NCI-H1417 (cell line): ENCODE data around the gene ZFYVE19.

Source experiments
- DNase-seq, 3 experiments: peaks; one replicate each; lab custom pipeline; 2025; lab: John Stamatoyannopoulos, UW

Gene ZFYVE19

DNA sequence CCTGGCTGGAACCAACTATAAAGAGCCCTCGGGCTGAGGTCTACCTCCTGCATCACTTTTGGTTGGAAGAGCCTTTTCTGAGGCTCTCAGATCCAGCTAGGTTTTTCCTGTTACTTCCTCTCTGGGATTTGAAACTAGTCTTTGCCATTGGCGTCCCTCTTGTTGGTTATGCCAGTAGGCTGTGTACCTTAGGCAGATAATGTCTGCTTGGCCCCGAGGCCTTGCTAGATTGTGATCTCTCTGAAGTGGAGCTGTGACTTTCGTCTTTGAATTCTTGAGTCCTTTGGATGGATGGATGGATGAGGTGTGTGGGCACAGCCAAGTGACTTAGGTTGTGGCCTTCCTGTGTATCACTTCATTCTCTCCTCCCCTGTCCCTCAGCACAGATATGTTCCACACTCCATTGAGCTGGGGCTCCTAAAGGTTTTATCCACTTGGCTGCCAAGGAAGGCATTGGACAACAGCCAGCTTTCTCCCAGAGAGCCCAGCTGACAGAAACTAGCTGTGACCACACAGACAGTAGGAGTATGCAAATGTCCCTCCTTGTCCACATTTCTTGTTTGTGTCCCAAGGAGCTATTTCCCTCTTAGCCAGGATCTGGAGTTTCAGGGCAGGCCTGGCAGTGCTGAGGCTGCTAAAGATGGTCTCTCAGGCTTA lies 8.3 kb downstream of the ZFYVE19 start:
- peak in 1 of 3 experiments; percentile 9 for DNase-seq

DNA sequence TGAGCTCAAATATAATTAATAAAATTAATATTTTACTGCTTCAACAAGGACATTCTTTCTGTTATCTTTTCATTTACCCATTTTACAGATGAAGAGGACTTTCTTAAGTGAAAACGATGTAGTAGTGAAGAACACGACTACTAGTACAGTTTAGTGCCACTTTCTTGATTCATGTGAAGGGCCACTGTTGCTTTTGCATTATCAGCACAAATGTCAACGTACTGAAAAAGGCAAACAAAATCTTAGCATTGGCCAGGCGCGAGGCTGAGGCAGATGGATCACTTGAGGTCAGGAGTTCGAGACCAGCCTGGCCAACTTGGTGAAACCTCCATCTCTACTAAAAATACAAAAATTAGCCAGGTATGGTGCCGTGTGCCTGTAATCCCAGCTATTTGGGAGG lies 12.2 kb downstream of the ZFYVE19 start:
- DNase-seq = no peak

DNA sequence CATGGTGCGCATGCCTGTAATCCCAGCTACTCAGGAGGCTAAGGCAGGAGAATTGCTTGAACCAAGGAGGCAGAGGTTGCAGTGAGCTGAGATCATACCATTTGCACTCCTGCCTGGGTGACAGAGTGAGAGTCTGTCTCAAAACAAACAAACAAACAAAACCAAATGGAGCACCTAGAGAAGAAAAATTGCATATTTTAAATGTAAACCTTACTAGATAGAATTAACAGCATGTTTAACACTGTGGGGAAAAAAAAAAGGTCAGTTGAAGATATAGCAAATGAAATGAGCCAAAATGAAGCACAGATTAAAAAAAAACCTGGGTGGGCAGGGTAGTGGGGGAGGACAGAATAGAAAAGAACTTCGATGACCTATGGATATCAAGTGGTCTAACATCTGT lies 14.3 kb downstream of the ZFYVE19 start:
- DNase-seq = no peak

GRCh38 chr15:40823572-40824343 lies 16.9 kb downstream of the ZFYVE19 start:
- peak in 2 of 3 experiments; percentile 4 to 39 for DNase-seq

DNA sequence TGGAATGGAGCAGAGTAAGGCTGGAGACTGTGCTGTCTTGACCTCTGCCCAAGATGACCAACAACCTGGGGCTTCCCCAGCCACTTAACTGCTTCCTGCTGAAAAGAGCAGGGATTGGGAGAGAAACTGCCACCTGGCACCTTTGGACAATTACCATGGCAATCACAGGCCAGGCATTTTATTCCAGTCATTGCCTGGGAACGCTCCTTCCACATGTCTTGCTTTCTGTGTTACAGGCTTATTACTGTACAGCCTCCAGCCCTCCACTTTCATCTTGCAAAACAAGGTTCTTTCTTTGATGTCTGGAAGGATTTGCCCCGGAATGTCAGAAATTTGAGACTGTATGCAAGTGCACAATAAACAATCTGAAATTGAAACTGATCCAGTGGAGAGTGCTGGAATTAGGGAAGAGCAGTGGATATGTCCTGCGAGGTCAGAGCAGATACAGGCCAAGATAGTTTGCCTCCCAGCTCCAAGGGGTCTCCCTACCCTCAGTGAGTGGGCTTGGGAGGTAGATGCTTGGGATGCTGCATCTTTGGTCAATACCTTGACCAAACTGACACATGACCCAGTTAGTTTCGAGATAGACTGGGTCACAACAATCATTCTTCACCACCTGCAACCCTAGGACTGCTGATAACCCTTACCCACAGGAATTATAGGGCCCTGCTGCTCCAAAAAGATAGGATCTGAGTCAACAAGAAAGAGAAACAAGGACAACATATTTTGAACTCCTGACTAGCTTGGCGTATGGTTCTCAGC lies 19.0 kb downstream of the ZFYVE19 start:
- peak in 1 of 3 experiments; percentile 3 for DNase-seq

- DNase-seq = no peak
Observed at GRCh38 chr15:40826423-40827075, 19.7 kb downstream of the ZFYVE19 start.

- DNase-seq = no peak
Observed at GRCh38 chr15:40828447-40829036, 21.7 kb downstream of the ZFYVE19 start, which contains the start of gene PPP1R14D. PPP1R14D (minus strand) TSS chr15:40828708; CDS start chr15:40828641, 67 bp downstream.

DNA sequence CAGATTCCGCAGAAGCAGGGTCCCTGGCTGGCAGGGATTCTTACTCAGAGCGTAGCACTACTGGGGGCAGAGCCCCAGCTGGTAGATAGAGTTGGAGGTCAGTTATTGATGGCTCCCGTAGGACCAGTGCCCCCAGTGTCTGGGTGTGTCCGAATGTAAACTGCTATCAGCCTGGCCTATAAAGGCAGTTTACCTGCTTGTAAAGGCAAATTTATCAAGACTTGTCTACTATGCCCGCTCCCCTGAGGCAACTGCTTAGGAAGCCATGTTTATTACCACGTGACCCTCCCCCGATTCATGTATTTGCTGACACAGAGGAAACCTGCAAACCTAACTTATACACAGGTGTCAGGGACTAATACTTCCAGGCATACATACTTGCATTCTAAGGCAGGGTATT lies 22.2 kb downstream of the ZFYVE19 start:
- DNase-seq = peak in 2 of 3 experiments; percentile 6 to 10

- peak; percentile 68 to 94 (median 86) for DNase-seq
Observed at GRCh38 chr15:40830884-40831283, 24.0 kb downstream of the ZFYVE19 start.

DNA sequence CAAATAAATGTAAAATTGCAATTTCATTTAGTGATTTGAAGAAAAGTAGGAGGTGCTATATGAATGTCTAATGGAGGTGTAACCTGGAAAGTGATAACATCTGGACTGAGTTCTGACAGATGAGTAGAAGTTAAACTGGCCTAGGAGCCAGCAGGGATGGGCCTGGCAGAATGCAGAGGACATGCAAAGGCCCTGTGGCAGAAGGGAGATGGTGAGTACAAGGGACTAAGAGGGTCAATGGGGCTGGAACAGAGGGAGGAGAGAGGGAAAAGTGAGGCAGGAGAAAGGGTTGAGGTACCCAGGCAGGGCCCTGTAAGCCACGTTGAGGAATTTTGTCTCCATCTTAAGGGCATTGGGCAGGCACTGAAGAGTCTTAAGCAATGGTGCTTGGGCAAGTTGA lies 25.0 kb downstream of the ZFYVE19 start:
- no peak for DNase-seq

DNA sequence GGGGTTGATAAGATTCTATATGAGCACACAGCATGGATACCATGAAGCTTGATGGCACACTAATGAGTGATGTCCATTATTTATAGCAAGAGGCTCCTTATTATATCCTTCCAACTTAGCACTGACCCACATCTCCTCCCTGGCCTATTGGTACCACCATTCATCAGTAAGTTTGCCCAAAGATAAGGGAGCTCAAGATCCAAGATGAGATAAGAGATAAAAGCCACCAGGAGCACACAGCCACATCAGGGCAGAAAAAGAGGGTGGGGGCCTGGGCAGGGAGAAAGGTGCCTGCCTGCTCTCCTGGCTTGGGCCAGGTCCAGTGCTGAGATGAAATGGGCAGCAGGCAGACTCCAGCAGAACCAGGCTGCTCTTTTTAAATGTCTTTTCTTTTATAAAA lies 26.0 kb downstream of the ZFYVE19 start:
- DNase-seq = no peak

GRCh38 chr15:40836020-40836419 lies 29.1 kb downstream of the ZFYVE19 start:
- no peak for DNase-seq

DNA sequence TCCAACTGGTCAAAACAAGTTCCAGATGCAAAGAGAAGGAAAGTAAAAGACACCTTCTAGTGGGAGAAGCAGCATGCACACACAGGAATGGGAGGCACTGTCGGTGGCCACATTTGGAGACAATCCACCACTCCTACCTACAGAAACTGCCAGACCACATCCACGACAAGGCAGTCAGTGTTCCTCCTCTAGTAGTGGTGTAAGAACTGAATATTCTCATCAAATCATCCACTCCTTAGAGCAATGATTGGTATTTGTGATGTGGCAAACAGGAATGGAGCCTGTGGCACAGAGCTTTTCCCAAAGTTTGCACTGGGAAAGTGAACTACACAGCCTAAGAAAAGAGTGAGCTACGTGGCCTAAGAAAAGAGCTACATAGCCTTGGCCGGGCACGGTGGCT lies 31.9 kb downstream of the ZFYVE19 start:
- no peak for DNase-seq

- no peak for DNase-seq
Observed at GRCh38 chr15:40841741-40842140, 34.9 kb downstream of the ZFYVE19 start.

- peak in 1 of 3 experiments; percentile 36 for DNase-seq
Observed at GRCh38 chr15:40843261-40843884, 36.5 kb downstream of the ZFYVE19 start.

DNA sequence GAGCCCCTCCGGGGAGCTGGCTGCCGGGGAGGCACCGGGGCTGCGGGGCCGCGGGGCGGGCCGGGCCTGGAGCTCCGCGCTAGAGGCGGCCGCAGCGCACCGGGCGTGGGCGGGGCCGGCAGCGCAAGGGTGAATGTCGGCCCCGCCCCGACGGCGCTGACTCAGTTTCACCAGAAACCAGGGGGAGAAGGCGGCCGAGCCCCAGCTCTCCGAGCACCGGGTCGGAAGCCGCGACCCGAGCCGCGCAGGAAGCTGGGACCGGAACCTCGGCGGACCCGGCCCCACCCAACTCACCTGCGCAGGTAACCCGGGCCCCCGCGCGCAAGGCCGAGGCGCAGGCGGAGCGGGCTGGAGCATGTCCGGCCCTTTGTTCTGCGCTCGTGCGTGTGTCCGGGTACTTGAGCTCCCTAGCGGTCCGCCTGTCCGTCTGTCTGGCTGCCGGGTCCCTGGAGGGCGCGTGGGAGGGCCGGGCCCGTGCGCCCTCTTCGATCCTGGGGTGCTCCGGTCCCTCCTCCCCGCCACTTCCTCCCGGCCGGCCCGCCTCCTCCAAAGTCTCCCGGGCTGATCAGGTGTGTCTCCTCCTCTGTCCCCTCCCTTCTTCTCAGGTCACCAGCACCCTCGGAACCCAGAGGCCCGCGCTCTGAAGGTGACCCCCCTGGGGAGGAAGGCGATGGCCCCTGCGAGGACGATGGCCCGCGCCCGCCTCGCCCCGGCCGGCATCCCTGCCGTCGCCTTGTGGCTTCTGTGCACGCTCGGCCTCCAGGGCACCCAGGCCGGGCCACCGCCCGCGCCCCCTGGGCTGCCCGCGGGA lies 37.2 kb downstream of the ZFYVE19 start, which contains the start of gene SPINT1:
Gene SPINT1, plus strand, starts transcription at position 164 of the 811 bp plus-strand sequence. Its CDS starts 507 bp downstream, at position 671.
- DNase-seq = peak; percentile 9 to 71 (median 66)

DNA sequence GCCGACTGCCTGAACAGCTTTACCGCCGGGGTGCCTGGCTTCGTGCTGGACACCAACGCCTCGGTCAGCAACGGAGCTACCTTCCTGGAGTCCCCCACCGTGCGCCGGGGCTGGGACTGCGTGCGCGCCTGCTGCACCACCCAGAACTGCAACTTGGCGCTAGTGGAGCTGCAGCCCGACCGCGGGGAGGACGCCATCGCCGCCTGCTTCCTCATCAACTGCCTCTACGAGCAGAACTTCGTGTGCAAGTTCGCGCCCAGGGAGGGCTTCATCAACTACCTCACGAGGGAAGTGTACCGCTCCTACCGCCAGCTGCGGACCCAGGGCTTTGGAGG lies 37.8 kb downstream of the ZFYVE19 start:
- DNase-seq = peak in 1 of 3 experiments; percentile 66

DNA sequence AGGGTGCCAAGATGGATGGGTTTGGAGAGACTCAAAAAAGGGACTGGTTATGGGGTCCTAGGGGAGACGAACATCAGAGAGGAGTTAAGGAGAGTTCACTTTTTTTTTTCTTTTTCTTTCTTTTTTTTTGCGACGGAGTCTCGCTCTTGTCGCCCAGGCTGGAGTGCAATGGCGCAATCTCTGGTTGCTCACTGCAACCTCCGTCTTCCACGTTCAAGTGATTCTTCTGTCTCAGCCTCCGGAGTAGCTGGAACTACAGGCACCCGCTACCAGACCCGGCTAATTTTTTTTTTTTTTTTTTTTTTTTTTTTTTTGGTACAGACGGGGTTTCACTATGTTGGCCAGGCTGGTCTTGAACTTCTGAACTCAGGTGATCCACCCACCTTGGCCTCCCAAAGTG lies 38.1 kb downstream of the ZFYVE19 start:
- no peak for DNase-seq

GRCh38 chr15:40845511-40846284 lies 38.8 kb downstream of the ZFYVE19 start:
- peak in 2 of 3 experiments; percentile 18 to 19 for DNase-seq
